CD4-positive, alpha-beta T cell treated with Interferon gamma for 1 hour (primary cell): Measurements from ENCODE around the gene LCP1.

Source experiments
- DNase-seq: peaks from one replicate; pipeline ENCODE4 v3.0.0-alpha.2; 2020

Gene LCP1

DNA sequence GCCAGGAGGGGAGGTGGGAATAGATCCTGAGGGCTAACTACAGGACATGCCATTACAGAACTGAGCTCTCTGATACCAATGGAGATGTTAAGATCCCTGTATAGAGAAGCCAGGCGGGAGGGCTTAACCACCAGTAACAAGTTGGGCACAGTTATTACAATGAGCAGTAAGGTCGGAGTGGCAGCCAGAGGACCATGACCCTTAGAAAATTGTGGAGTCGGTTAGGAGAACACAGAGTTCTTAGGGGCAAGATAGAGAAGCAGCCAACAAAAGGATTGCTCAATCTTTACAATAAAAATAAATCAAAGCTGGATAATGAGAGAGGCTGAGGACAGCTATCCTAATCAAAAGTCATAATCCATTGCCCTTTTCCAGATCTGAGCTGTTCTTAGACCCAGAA lies 87.5 kb downstream of the LCP1 start:
- no peak for DNase-seq

DNA sequence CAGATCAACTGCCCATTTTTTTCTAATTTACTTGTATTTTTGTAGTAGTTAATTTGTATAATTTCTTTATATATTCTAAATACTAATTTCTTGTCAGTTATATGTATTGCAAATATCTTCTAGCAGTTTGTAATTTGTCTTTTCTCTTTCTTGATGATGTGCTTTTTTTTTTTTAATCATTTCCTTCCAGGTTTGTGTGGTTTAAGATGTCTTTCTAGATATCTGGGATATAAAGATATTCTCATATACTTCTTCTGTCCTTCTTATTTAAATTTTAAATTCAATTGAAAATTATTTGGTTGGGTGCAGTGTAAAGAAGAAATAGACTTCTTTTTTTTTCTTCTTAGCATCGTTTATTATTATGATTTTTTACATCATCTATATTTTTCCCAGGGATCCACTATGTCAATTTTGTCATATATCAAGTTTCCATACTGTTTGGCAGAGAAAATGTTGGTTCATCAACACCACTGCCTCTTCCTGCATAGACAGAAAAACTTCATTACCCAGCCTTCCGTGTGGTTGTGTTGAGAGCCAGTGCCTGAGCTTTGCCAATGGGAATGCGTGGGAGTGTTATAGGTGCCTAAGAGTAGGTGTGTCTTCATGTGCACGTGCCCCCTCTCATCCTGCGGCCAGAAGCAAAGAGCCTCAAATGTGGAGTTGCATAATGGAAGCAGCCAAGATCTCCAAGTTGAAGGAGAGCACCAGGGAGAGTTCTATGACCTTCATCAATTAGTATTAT lies 93.0 kb downstream of the LCP1 start:
- no peak for DNase-seq

DNA sequence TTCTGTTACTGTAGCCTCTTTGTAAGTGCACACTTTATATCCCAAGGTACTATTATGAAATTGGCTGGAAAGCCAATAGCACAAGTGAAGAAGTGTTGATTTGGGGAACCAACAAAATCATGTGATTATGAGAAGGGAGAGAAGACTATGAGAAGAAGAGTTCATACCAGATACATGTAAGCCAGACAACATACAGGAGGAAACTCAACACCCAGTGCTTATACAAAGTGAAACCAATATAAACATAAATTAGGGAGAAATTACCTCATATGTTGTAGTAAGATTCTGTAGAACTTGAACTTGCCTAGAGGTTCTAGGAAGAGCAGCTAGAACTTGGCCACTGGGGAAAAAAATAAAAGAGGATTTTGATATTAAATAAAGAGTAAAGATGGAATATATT lies 94.5 kb downstream of the LCP1 start:
- DNase-seq: no peak

DNA sequence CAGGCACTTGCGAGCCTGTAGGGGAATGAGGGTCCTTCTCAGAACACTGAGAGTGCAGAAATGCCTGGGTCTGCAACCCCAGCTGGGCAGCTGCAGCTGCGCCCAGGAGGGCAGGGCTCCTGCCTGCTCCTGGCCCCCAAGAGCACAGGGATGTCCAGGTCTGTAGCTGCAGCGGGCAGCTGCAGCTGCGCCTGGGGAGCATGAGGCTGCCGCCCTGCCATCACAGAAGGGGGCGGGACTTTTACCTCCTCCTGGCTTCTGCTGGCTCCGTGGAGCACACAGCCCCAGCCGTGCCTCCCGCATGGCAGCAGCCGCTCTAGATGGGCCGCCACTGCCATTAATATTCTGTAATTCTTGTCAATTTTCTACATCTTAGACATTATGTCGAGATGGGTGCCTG lies 95.0 kb downstream of the LCP1 start:
- no peak for DNase-seq

DNA sequence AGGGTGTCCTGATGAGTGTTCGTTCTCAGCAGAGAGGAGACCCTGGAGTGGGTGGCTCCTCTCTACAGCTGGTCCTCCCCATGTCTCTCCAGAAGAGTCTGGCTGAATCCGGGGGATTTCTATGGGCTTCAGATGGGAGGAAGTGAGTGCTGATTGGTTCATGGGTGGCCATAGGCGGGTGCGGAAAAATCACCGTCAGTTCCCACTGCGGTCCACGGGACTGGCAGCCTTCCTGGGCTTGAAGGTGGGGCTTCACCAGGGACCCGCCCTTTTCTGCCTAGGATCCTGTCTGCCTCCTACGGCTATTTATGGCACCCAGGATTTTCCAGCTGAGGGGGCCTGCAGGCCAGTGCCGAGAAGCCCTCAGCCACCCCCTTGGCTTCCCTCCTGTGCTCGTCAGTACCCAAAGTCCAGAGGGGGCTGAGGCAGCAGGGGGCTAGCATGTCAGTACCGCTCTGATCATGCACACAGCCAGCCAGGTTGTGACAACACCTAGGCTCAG lies 95.5 kb downstream of the LCP1 start:
- no peak for DNase-seq

DNA sequence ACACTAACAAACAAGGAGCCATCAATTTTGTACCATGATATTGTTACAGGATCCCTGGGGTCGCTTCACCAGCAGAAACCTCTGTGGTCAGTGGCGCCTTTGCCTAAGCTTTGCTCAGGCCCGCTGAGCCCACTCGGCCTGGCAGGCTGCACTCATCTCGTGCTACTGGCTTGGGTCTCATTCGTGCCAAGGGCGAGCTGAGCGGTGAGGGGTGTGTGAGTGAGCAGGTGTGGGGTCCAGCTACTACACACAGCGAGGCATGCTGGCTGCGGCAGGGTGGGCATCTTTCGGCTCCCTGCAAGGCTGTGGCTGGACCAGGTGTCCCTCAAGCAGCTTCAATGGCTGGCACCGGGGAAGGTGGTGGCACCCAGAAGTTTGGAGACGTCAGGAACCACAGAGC lies 96.2 kb downstream of the LCP1 start:
- DNase-seq: no peak

DNA sequence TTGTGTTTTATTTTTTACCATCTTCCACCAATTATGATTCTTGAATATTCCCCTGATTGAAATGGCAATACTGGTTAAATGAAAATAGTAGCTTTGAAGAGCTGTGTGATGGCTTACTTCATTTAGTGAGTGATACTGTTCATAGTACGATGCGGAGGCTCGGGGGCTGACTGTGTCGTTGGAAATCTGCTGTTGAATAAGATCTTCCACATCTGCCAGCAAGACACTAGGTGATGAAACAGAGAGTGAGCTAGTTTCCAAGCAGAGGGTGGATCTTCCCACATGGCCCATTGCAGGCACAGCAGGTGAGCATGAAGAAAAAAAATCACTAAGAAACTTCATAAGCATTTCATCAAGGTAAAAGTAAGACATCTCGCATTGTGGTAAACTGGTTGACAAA lies 99.7 kb downstream of the LCP1 start:
- DNase-seq: no peak

DNA sequence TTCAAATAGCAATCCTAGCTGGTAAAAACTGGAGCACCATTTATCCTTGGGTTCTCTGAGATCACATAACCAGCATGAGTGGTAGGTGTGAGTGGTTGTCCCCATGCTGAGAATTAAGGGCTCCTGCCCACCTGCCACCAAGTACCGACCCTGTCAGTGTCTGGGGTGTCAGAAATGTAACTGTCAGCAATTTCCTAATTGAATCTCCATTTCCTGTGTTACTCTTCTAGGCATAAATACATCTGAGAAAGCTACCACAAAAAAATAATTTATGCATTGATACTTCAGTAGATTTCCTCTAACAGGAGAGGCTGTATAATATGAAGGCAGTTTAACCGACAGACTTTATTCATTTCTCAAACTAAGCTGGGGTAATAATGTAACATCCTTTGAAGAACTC lies 102.2 kb downstream of the LCP1 start:
- DNase-seq: no peak

DNA sequence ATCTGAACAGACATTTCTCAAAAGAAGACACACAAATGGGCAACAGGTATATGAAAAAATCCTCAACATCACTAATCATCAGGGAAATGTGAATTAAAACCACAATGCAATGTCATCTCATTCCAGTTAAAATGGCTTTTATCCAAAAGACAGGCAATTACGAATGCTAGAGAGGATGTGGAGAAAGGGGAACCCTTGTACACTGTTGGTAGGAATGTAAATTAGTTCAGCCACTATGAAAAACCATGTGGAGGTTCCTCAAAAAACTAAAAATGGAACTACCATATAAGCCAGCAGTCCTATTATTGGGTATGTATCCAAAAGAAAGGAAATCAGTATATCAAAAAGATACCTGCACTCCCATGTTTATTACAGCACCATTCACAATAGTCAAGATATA lies 104.7 kb downstream of the LCP1 start:
- no peak for DNase-seq

DNA sequence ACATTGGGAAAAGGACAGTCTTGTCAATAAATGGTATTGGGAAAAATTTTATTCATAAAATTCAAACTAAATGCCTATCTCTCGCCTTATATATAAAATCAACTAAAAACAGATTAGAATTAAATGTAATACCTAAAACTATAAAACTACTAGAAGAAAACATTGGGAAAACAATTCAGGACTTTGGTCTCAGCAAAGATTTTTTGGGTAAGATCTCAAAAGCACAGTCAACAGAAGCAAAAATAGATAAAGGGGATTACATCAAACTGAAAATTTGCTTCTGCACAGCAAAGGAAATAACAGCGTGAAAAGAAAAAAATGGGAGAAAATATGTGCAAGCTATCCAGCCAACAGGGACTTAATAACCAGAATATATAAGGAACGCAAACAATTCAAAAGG lies 105.2 kb downstream of the LCP1 start:
- DNase-seq: no peak
